Transverse colon (tissue), 4 donors: ENCODE results near the gene HERC2. TPM values are rescaled to one million over a fixed set of nuclear protein-coding genes. Genes with fewer than 3 reads are reported as not detected.

ENCODE experiments used
- DNase-seq: peaks from one replicate; pipeline ENCODE4 v3.0.0-alpha.2; 2019
- H3K27ac ChIP-seq, 4 donors: fragments of 200-600 bp; sonication (generic); 2 replicates each; pipeline ENCODE4 v1.5.1; 2016 to 2018; ENCODE audit warnings: inconsistent platforms in 4 of 4
- H3K27me3 ChIP-seq: fragments of 200-600 bp; sonication (generic); 2 replicates; pipeline ENCODE4 v1.5.1; 2017; ENCODE audit warnings: inconsistent platforms
- H3K36me3 ChIP-seq, 4 donors: fragments of 200-600 bp; sonication (generic); 2 replicates each; pipeline ENCODE4 v1.5.1; 2017 to 2019; ENCODE audit warnings: inconsistent platforms in 4 of 4
- H3K4me1 ChIP-seq, 4 donors: fragments of 200-600 bp; sonication (generic); 2 replicates each; pipeline ENCODE4 v1.5.1; 2017 to 2020; ENCODE audit warnings: inconsistent platforms in 4 of 4
- H3K4me3 ChIP-seq, 4 donors: fragments of 200-600 bp; sonication (generic); 1 replicate in 1 of 4; 2 replicates in 3 of 4; pipeline versions ENCODE4 v1.5.1 to v1.6.1; 2017 to 2019; ENCODE audit warnings: inconsistent platforms in 4 of 4
- H3K9me3 ChIP-seq, 2 donors: fragments of 200-600 bp; sonication (generic); 2 replicates each; pipeline ENCODE4 v1.5.1; 2017 to 2019; ENCODE audit warnings: inconsistent platforms in 2 of 2
- EP300 ChIP-seq: sonication (generic); formaldehyde crosslinking; IDR thresholded peaks from one replicate; pipeline ENCODE4 v1.6.1; 2017; ENCODE audit warnings: antibody characterized with exemption, low read depth
- POLR2A ChIP-seq: fragments of 450-650 bp; IDR thresholded peaks from one replicate; pipeline ENCODE4 v1.6.1; 2016; ENCODE audit warnings: antibody characterized with exemption, mild to moderate bottlenecking, moderate library complexity
- POLR2AphosphoS5 ChIP-seq, 3 donors: sonication (generic); formaldehyde crosslinking; IDR thresholded peaks; one replicate each; pipeline ENCODE4 v1.6.1; 2016; ENCODE audit warnings: antibody characterized with exemption in 3 of 3
- WGBS, 2 donors: methylation state at CpG; one replicate each; pipeline ENCODE4 v1.1.5; 2018; ENCODE audit warnings: low coverage in 1 of 2; 5-methylcytosine and 5-hydroxymethylcytosine counted together
- in situ Hi-C, 4 donors: fragments of 200-750 bp; cut with MboI; loops; one replicate each; pipeline versions ENCODE4 v1.15.0 to v1.15.1; 2017; ENCODE audit warnings: low sequenced_read_pairs in 3 of 4, low pct_ligation_motif_present in 1 of 4, low pct_unique_long_range_greater_than_20kb in 1 of 4
- intact Hi-C: fragments of 100-400 bp; cut with DNase I; formaldehyde crosslinking; loops from one replicate; pipeline ENCODE4 v1.15.1; 2023; ENCODE audit warnings: low total_unique reads
- total RNA-seq, 4 donors: library from RNA; depleted of rRNA; stranded (reverse); fragments of >200 nt; gene quantifications; one replicate each; pipeline ENCODE4 v1.1.0, GENCODE V29; 2016
- TF ChIP-seq, protein P1 (sequence below), 5 experiments: fragments of 200-600 bp in 3 of 5; fragments of 450-650 bp in 2 of 5; sonication (generic) in 3 of 5; IDR thresholded peaks; 1 replicate in 2 of 5; 2 replicates in 3 of 5; pipeline ENCODE4 v1.5.1; 2016 to 2017; ENCODE audit warnings: antibody characterized with exemption in 5 of 5, inconsistent platforms in 3 of 5, mild to moderate bottlenecking in 2 of 5, moderate library complexity in 1 of 5

HERC2 gene
- total RNA-seq, 4 donors from 2014 or later, result 64.9 to 182 (median 83.7) TPM

DNA sequence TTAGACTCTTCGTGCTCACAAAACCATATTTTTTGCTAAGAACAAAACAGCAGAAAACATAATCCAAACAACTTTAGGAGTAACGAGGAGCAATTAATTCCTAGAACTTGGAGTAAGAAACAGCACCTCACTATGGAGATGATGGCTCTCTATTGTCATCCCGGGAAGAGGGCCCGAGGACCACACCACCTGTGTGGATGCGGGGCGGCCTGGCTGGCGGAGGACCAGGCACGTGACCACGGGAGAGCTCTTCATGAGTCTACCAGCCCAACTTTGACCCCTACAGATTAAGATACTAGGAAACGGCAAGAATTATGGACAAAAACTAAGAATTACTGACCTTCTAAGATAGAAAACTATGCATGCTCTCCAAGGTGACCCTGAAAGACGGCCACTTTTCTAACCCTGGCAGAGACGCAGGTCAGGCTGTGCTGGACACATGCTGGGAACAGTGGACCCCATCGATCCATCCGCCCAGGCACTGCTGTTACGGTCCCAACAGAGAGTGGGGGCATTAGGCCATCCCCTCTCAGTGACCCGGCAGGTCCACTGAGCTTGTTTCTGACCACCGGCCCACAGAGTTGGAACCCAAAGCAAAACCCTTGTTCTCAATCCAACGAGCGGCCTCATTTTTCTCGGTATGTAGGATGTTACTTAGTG, 209.7 kb downstream of the HERC2 start:
- Histone ChIP-seq H3K27ac (no peak overlapping the region), H3K9me3 (no peaks in the 10 kb centered on the region), H3K4me3 (no peak overlapping the region), H3K27me3 (peaks cover 8% of the 10 kb centered on the region), H3K4me1 (peaks cover 0 to 7% (median 2%) of the 10 kb centered on the region in 4 donors), H3K36me3 (peaks cover 0 to 52% (median 11%) of the 10 kb centered on the region in 4 donors)
- TF ChIP-seq POLR2A, result no peak
- TF ChIP-seq, protein P1, sequence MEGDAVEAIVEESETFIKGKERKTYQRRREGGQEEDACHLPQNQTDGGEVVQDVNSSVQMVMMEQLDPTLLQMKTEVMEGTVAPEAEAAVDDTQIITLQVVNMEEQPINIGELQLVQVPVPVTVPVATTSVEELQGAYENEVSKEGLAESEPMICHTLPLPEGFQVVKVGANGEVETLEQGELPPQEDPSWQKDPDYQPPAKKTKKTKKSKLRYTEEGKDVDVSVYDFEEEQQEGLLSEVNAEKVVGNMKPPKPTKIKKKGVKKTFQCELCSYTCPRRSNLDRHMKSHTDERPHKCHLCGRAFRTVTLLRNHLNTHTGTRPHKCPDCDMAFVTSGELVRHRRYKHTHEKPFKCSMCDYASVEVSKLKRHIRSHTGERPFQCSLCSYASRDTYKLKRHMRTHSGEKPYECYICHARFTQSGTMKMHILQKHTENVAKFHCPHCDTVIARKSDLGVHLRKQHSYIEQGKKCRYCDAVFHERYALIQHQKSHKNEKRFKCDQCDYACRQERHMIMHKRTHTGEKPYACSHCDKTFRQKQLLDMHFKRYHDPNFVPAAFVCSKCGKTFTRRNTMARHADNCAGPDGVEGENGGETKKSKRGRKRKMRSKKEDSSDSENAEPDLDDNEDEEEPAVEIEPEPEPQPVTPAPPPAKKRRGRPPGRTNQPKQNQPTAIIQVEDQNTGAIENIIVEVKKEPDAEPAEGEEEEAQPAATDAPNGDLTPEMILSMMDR (IDR thresholded peaks at IDR 0.05), result no peak
- TF ChIP-seq EP300, result no peak
- no peak for TF ChIP-seq POLR2AphosphoS5 (IDR thresholded peaks at IDR 0.05)
- intact Hi-C loops (no loop called here), in situ Hi-C loops (no loop called here)
- DNase-seq, result no peak
- 89 to 96% methylated on average over 9 to 20 of the region's 20 CpGs for WGBS, 2 donors

DNA sequence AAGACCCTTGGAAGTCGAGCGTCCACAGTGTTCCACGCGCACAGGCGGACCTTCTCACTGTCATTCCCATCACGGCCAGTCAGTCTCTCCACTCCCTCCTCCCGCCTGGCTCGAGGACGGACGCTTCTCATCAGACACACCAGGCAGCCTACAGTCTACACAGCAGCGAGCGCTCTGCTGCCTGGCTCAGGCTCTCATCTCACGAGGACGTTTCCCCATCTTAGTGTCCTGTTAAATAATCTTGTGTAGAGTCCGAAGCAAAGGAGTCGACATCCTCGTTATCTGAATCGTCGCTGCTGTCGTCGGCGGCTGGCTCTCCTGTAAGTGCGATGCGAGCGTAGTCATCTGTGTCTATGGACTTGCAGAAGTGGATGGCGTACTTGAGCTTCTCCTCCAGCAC, 210.4 kb downstream of the HERC2 start:
- no peak for TF ChIP-seq POLR2A
- TF ChIP-seq, protein P1 (IDR thresholded peaks at IDR 0.05), result no peak
- TF ChIP-seq POLR2AphosphoS5 (IDR thresholded peaks at IDR 0.05), result no peak
- no peak for TF ChIP-seq EP300
- Histone ChIP-seq H3K27ac (no peak overlapping the region), H3K4me3 (no peak overlapping the region), H3K4me1 (peaks cover 0 to 14% (median 8%) of the 10 kb centered on the region in 4 donors), H3K9me3 (no peaks in the 10 kb centered on the region), H3K36me3 (peaks cover 0 to 48% (median 11%) of the 10 kb centered on the region in 4 donors), H3K27me3 (peaks cover 15% of the 10 kb centered on the region)
- no peak for DNase-seq
- intact Hi-C loops (no loop called here), in situ Hi-C loops (no loop called here)
- 89 to 94% methylated on average over 8 to 26 of the region's 26 CpGs for WGBS, 2 donors

DNA sequence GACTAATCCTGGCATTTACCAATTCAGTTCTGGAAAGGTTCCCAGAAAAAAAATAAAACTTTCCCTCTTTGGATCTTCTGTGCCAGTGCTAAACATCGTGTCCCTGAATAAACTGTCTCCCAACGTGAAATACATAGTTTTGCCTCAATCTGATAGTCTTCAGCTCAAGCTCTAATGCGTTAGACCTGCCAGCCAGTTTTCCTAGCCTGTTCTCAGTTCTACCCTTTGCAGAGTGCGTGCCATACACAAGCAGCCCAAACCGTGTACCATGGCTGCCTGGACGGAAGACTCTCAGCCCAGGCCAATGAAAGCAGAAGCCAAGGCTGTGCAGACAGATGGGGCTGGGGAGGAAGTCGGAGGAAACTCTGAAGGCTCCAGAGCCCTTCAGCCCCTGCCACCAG, 211.5 kb downstream of the HERC2 start:
- TF ChIP-seq POLR2AphosphoS5 (IDR thresholded peaks at IDR 0.05) (no peak), EP300 (no peak), POLR2A (no peak)
- TF ChIP-seq, protein P1 (IDR thresholded peaks at IDR 0.05), result no peak
- Histone ChIP-seq H3K36me3 (peaks cover 0 to 37% (median 11%) of the 10 kb centered on the region in 4 donors), H3K9me3 (no peaks in the 10 kb centered on the region), H3K27me3 (peaks cover 20% of the 10 kb centered on the region), H3K4me1 (peaks cover 0 to 18% (median 12%) of the 10 kb centered on the region in 4 donors), H3K4me3 (no peak overlapping the region), H3K27ac (no peak overlapping the region)
- intact Hi-C loops (no loop called here), in situ Hi-C loops (no loop called here)
- 67% methylated on average over 7 of the region's 7 CpGs; no CpG with 5 or more reads in 1 of the 2 donors for WGBS, 2 donors
- DNase-seq, result no peak

DNA sequence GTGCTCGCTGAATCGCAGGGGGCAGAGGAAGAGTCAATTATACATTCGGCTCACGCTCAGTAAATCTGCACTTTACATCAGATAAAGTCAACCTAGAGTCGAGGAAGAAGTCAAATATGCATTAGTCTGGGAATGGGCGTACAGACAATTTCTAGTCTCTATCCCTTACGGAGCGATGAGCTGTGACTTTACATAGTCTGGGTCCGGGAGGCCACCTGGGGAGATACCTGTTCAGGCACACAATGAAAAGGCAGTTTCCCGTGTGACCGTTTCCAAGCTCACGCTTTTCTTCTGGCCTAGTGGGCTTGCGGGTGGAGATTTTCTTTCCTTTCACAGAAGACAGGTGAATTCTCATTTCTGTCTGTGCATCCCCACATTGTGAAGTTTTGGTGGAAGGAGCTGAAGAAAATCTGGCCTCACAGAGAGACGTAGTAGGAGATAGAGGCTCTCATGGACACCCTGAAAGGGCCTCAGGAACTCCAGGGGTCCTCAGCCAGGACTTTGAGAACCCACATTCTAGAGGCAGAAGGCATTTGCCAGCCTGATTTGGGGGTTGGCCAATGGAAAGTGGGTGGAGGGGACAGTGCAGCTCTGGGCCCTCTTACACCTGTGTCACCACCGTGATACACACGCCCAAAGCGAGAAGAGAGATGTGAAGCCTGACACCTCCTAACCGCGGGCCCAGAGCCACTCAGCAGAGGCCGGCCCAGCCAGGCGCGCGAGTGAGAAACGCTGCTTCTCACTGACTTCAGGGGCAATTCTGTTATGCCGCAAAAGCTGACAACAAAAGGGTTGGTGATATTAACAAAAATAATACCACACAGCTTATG, 212.1 kb downstream of the HERC2 start:
- Histone ChIP-seq H3K9me3 (no peaks in the 10 kb centered on the region), H3K36me3 (peaks cover 0 to 31% (median 11%) of the 10 kb centered on the region in 4 donors), H3K4me1 (peaks cover 0 to 18% (median 12%) of the 10 kb centered on the region in 4 donors), H3K4me3 (no peak overlapping the region), H3K27me3 (peaks cover 20% of the 10 kb centered on the region), H3K27ac (no peak overlapping the region)
- DNase-seq, result no peak
- no peak for TF ChIP-seq EP300
- TF ChIP-seq POLR2A, result no peak
- no peak for TF ChIP-seq POLR2AphosphoS5 (IDR thresholded peaks at IDR 0.05)
- WGBS, 2 donors, result 89 to 96% methylated on average over 15 to 25 of the region's 25 CpGs
- intact Hi-C loops, result no loop called here
- in situ Hi-C loops, result no loop called here
